PC-9 (cell line): ENCODE data around the gene KCNC1. TPM values are rescaled to one million over a fixed set of nuclear protein-coding genes. Genes with fewer than 3 reads are reported as not detected.

ENCODE experiments used
- BruUV-seq: library from RNA; stranded (reverse); fragments of 400-500 nt; replicated peaks from 2 replicates; lab custom pipeline; 2021; lab: Mats Ljungman, UMichigan
- CTCF ChIA-PET: fragments of 300-600 bp; sonication (Branson Sonifier 250); formaldehyde crosslinking; loops from one replicate; lab custom pipeline; 2022; ENCODE audit warnings: antibody characterized with exemption; lab: Charles Lee
- POLR2A ChIA-PET: fragments of 300-600 bp; sonication (Branson Sonifier 250); formaldehyde crosslinking; loops from one replicate; lab custom pipeline; 2022; ENCODE audit warnings: antibody characterized with exemption; ENCODE audit not compliant: unreplicated experiment; lab: Charles Lee
- DNase-seq, 2 experiments: peaks; one replicate each; pipeline versions ENCODE4 v3.0.0 to v3.0.0-alpha.2; 2015 to 2022; ENCODE audit warnings: mixed read lengths in 1 of 2
- H2AFZ ChIP-seq: fragments of 200-600 bp; sonication (generic); 2 replicates; pipeline ENCODE4 v1.8.1; 2017; ENCODE audit warnings: antibody characterized with exemption
- H3F3A ChIP-seq: fragments of 200-600 bp; sonication (generic); 2 replicates; pipeline ENCODE4 v1.8.1; 2017; ENCODE audit warnings: antibody characterized with exemption, mild to moderate bottlenecking, low read depth; ENCODE audit not compliant: insufficient read depth
- H3K27ac ChIP-seq: fragments of 200-600 bp; sonication (generic); 2 replicates; pipeline ENCODE4 v1.6.1; 2016; ENCODE audit warnings: mixed run types
- H3K27me3 ChIP-seq: fragments of 200-600 bp; sonication (generic); 2 replicates; pipeline ENCODE4 v1.6.1; 2016; ENCODE audit warnings: low read depth, mixed run types; ENCODE audit not compliant: insufficient read depth
- H3K36me3 ChIP-seq: fragments of 200-600 bp; sonication (generic); 2 replicates; pipeline ENCODE4 v1.6.1; 2016; ENCODE audit warnings: low read depth, mixed run types
- H3K4me1 ChIP-seq: fragments of 200-600 bp; sonication (generic); replicated peaks from 2 replicates; pipeline ENCODE4 v1.6.1; 2016; ENCODE audit warnings: mixed run types; ENCODE audit not compliant: insufficient read depth
- H3K4me2 ChIP-seq: fragments of 200-600 bp; sonication (generic); 2 replicates; pipeline ENCODE4 v1.6.1; 2017; ENCODE audit warnings: mixed run types
- H3K4me3 ChIP-seq: fragments of 200-600 bp; sonication (generic); 2 replicates; pipeline ENCODE4 v1.6.1; 2016; ENCODE audit warnings: mixed run types
- H3K79me2 ChIP-seq: fragments of 200-600 bp; sonication (generic); 2 replicates; pipeline ENCODE4 v1.6.1; 2017; ENCODE audit warnings: low read depth, mixed run types
- H3K9me2 ChIP-seq: fragments of 200-600 bp; sonication (generic); 2 replicates; pipeline ENCODE4 v1.8.1; 2017; ENCODE audit warnings: mild to moderate bottlenecking; ENCODE audit not compliant: insufficient read depth
- H3K9me3 ChIP-seq: fragments of 200-600 bp; sonication (generic); 2 replicates; pipeline ENCODE4 v1.8.1; 2016; ENCODE audit warnings: low read depth; ENCODE audit not compliant: insufficient read depth
- H4K20me1 ChIP-seq: fragments of 200-600 bp; sonication (generic); 2 replicates; pipeline ENCODE4 v1.8.1; 2017; ENCODE audit not compliant: insufficient read depth
- CTCF ChIP-seq: fragments of 200-600 bp; sonication (generic); conservative IDR thresholded peaks from 2 replicates; pipeline ENCODE4 v1.6.1; 2017; ENCODE audit warnings: mixed run types, antibody characterized with exemption, mild to moderate bottlenecking, moderate library complexity
- EZH2 ChIP-seq: fragments of 200-600 bp; sonication (generic); IDR thresholded peaks from 2 replicates; pipeline ENCODE4 v1.8.0; 2017; ENCODE audit warnings: antibody characterized with exemption, low read depth
- intact Hi-C: fragments of 100-400 bp; cut with micrococcal nuclease; formaldehyde crosslinking; loops from one replicate; pipeline ENCODE4 v1.10.0; 2022; ENCODE audit not compliant: unreplicated experiment
- total RNA-seq: library from RNA; stranded (reverse); gene quantifications from 2 replicates; pipeline ENCODE4 v1.2.3, GENCODE V29; 2021

Gene KCNC1
- total RNA-seq, 1 experiment from 2014 or later, result not detected

- Histone ChIP-seq H3K4me3 (no peak overlapping the region), H3K36me3 (no peaks in the 10 kb centered on the region), H3F3A (no peaks in the 10 kb centered on the region), H3K27ac (no peak overlapping the region), H2AFZ (no peak overlapping the region), H3K4me2 (no peak overlapping the region), H3K9me3 (no peaks in the 10 kb centered on the region), H3K79me2 (no peaks in the 10 kb centered on the region), H3K9me2 (no peaks in the 10 kb centered on the region), H3K27me3 (peaks cover 54% of the 10 kb centered on the region), H4K20me1 (no peaks in the 10 kb centered on the region), H3K4me1 (no peaks in the 10 kb centered on the region)
- intact Hi-C loops, result no loop called here
- CTCF ChIA-PET, result no interaction called here
- no peak for DNase-seq
- TF ChIP-seq EZH2 (no peak), CTCF (no peak)
- BruUV-seq, result no TSS peak
- POLR2A ChIA-PET, result no interaction called here
Measured at GRCh38 chr11:17748761-17749721, 14.5 kb downstream of the KCNC1 start.

- Histone ChIP-seq H3K4me2 (no peak overlapping the region), H3K9me3 (no peaks in the 10 kb centered on the region), H4K20me1 (no peaks in the 10 kb centered on the region), H3K79me2 (no peaks in the 10 kb centered on the region), H3K4me1 (no peaks in the 10 kb centered on the region), H3K27ac (no peak overlapping the region), H3K4me3 (no peak overlapping the region), H3K27me3 (peaks cover 66% of the 10 kb centered on the region), H3K9me2 (no peaks in the 10 kb centered on the region), H2AFZ (no peak overlapping the region), H3K36me3 (no peaks in the 10 kb centered on the region), H3F3A (no peaks in the 10 kb centered on the region)
- ChIA-PET CTCF (no interaction called here), POLR2A (no interaction called here)
- TF ChIP-seq EZH2 (no peak), CTCF (no peak)
- intact Hi-C loops, result no loop called here
- DNase-seq, result no peak
- no TSS peak for BruUV-seq
Measured at GRCh38 chr11:17750013-17750800, 15.6 kb downstream of the KCNC1 start.

- Histone ChIP-seq H3K79me2 (no peaks in the 10 kb centered on the region), H3K4me2 (no peak overlapping the region), H3K27ac (no peak overlapping the region), H3K36me3 (no peaks in the 10 kb centered on the region), H3K9me2 (no peaks in the 10 kb centered on the region), H3K27me3 (peaks cover 72% of the 10 kb centered on the region), H3K9me3 (no peaks in the 10 kb centered on the region), H3K4me3 (no peak overlapping the region), H3K4me1 (no peaks in the 10 kb centered on the region), H3F3A (no peaks in the 10 kb centered on the region), H4K20me1 (no peaks in the 10 kb centered on the region), H2AFZ (no peak overlapping the region)
- ChIA-PET POLR2A (no interaction called here), CTCF (no interaction called here)
- no peak for DNase-seq
- intact Hi-C loops, result no loop called here
- TF ChIP-seq CTCF (no peak), EZH2 (no peak)
- BruUV-seq, result no TSS peak
Measured at GRCh38 chr11:17750801-17751165, 16.2 kb downstream of the KCNC1 start.
